Kidney (tissue), 14 donors: ENCODE results near the gene PIGO. TPM values are rescaled to one million over a fixed set of nuclear protein-coding genes. Genes with fewer than 3 reads are reported as not detected.
A peak's percentile ranks its signal among the peaks of the same experiment; 100 is the strongest.

Source experiments
- DNase-seq, 5 donors: peaks; one replicate each; pipeline ENCODE4 v3.0.0-alpha.2; 2013 to 2020
- FAIRE-seq: peaks from 2 replicates; lab custom pipeline; 2012; peaks lifted over from hg19 to GRCh38; lab: Jason Lieb, UNC
- H3K27ac ChIP-seq, 2 donors: one replicate each; pipeline ENCODE4 v1.7.0; 2013; ENCODE audit warnings: low read depth in 2 of 2, low read length in 2 of 2, inconsistent platforms in 1 of 2
- H3K27me3 ChIP-seq: one replicate; pipeline ENCODE4 v1.7.1; 2013; ENCODE audit warnings: low read length, inconsistent platforms; ENCODE audit not compliant: control insufficient read depth, insufficient read depth
- H3K36me3 ChIP-seq, 3 donors: one replicate each; pipeline versions ENCODE4 v1.7.0 to v1.7.1; 2013; ENCODE audit warnings: low read length in 3 of 3, control low read depth in 1 of 3, inconsistent platforms in 1 of 3; ENCODE audit not compliant: insufficient read depth in 3 of 3, control insufficient read depth in 2 of 3
- H3K4me1 ChIP-seq, 3 donors: one replicate each; pipeline versions ENCODE4 v1.7.0 to v1.7.1; 2013; ENCODE audit warnings: low read length in 3 of 3, inconsistent platforms in 1 of 3, low read depth in 1 of 3; ENCODE audit not compliant: control insufficient read depth in 2 of 3, insufficient read depth in 2 of 3
- H3K4me3 ChIP-seq, 3 donors: one replicate each; pipeline versions ENCODE4 v1.7.0 to v1.8.1; 2013; ENCODE audit warnings: low read length in 3 of 3, control low read depth in 1 of 3, inconsistent platforms in 1 of 3
- H3K9ac ChIP-seq, 3 donors: one replicate each; pipeline versions ENCODE4 v1.7.0 to v1.7.1; 2013; ENCODE audit warnings: low read length in 3 of 3, control low read depth in 1 of 3, inconsistent platforms in 1 of 3
- H3K9me3 ChIP-seq, 3 donors: one replicate each; pipeline versions ENCODE4 v1.7.0 to v1.7.1; 2013; ENCODE audit warnings: low read length in 3 of 3, control low read depth in 1 of 3, inconsistent platforms in 1 of 3; ENCODE audit not compliant: control insufficient read depth in 2 of 3, insufficient read depth in 1 of 3
- CTCF ChIP-seq: IDR thresholded peaks from 3 replicates; pipeline ENCODE4 v1.5.1; 2012; ENCODE audit warnings: mild to moderate bottlenecking, moderate library complexity, borderline replicate concordance; ENCODE audit not compliant: insufficient read depth; ENCODE audit errors: extremely low read depth
- intact Hi-C: fragments of 100-400 bp; cut with DNase I; formaldehyde crosslinking; loops from one replicate; pipeline ENCODE4 v1.11.1; 2022
- polyA plus RNA-seq: library from polyadenylated mRNA; stranded (reverse); fragments of 350-450 nt; fragmentation: Illumina TruSeq; extraction: RNeasy Lipid Tissue Mini Kit (QIAGEN cat#74804); gene quantifications from one replicate; pipeline ENCODE4 v1.2.3, GENCODE V29; 2014; ENCODE audit warnings: low read depth, low replicate concordance; ENCODE audit not compliant: insufficient read depth
- total RNA-seq: library from RNA; stranded (reverse); fragmentation: NEBNext Ultra II Directional; extraction: Animal tissue kit (Norgen Biotek cat#: 25700); gene quantifications from one replicate; pipeline ENCODE4 v1.2.1, GENCODE V29; 2021
- donor health status: control.
- donor health status: control.
- donor health status: control.
- donor health status: control.
- donor health status: control.
- donor health status: DM: yes; HTN: yes; CAD: no.
- donor health status: Normal renal cell carcinoma (clear cell type).

PIGO gene
- total and polyA plus RNA-seq, 2 donors from 2014 or later: 28.1 to 34.9 TPM

- peak overlapping the region; percentile 83 to 99 (median 90) for H3K4me3 ChIP-seq
- no peaks in the 10 kb centered on the region for H3K27me3 ChIP-seq
- H3K9ac ChIP-seq: peak overlapping the region in 2 of 3 donors; percentile 72 to 100
- intact Hi-C loops: no loop called here
- DNase-seq: no peak
- H3K27ac ChIP-seq: peak overlapping the region; percentile 28 to 80
- no peak for TF ChIP-seq CTCF
- no peak for FAIRE-seq
- H3K4me1 ChIP-seq: peaks cover 11 to 20% (median 15%) of the 10 kb centered on the region in 3 donors
- H3K9me3 ChIP-seq: no peaks in the 10 kb centered on the region
- H3K36me3 ChIP-seq: peaks cover 8 to 38% (median 25%) of the 10 kb centered on the region in 3 donors
These were observed 7.3 kb upstream of the PIGO start for GRCh38 chr9:35103660-35104191.

GRCh38 chr9:35102769-35103659 is 6.6 kb upstream of the PIGO start, which contains the start of gene STOML2:
STOML2 (minus strand) TSS chr9:35103131; CDS start chr9:35103094, 37 bp downstream.
- H3K27ac ChIP-seq: peak within 1 kb of the TSS; percentile 80 to 82
- DNase-seq: peak; percentile 97 to 98 (median 98)
- peaks cover 8 to 32% (median 21%) of the 10 kb centered on the region in 3 donors for H3K36me3 ChIP-seq
- FAIRE-seq: peak; percentile 53
- peak within 1 kb of the TSS; percentile 83 to 99 (median 90) for H3K4me3 ChIP-seq
- peaks cover 11 to 20% (median 15%) of the 10 kb centered on the region in 3 donors for H3K4me1 ChIP-seq
- no peak for TF ChIP-seq CTCF
- H3K9me3 ChIP-seq: no peaks in the 10 kb centered on the region
- H3K27me3 ChIP-seq: no peaks in the 10 kb centered on the region
- H3K9ac ChIP-seq: peak within 1 kb of the TSS; percentile 88 to 100 (median 93)
- intact Hi-C loops: no loop called here

GRCh38 chr9:35102465-35102768 is 6.0 kb upstream of the PIGO start:
- TF ChIP-seq CTCF: no peak
- intact Hi-C loops: no loop called here
- Histone ChIP-seq H3K36me3 (peaks cover 8 to 28% (median 21%) of the 10 kb centered on the region in 3 donors), H3K4me3 (peak overlapping the region; percentile 83 to 99 (median 90)), H3K9ac (peak overlapping the region; percentile 88 to 100 (median 93)), H3K9me3 (no peaks in the 10 kb centered on the region), H3K27me3 (no peaks in the 10 kb centered on the region), H3K4me1 (peaks cover 11 to 20% (median 15%) of the 10 kb centered on the region in 3 donors), H3K27ac (peak overlapping the region; percentile 80 to 82)
- FAIRE-seq (no peak), DNase-seq (peak in 1 of 5 donors; percentile 85)
